ACC112 (cell line): Measurements from ENCODE around the gene CCDC112.
A peak's percentile ranks its signal among the peaks of the same experiment; 100 is the strongest.

Experiments
- H2AFZ ChIP-seq: fragments of 200-600 bp; sonication (generic); one replicate; pipeline ENCODE4 v1.6.0; 2017; ENCODE audit warnings: antibody characterized with exemption, low read length; ENCODE audit not compliant: unreplicated experiment
- H3K27ac ChIP-seq: fragments of 200-600 bp; sonication (generic); 2 replicates; pipeline ENCODE4 v1.5.1; 2014; ENCODE audit warnings: low read depth, mild to moderate bottlenecking, antibody characterized with exemption, low read length, moderate library complexity
- H3K27me3 ChIP-seq: fragments of 200-600 bp; sonication (generic); 2 replicates; pipeline ENCODE4 v1.6.1; 2014; ENCODE audit warnings: mild to moderate bottlenecking, antibody characterized with exemption, low read length, moderate library complexity, mixed read lengths; ENCODE audit not compliant: insufficient read depth
- H3K36me3 ChIP-seq: fragments of 200-600 bp; sonication (generic); 2 replicates; pipeline ENCODE4 v1.6.1; 2016; ENCODE audit warnings: mild to moderate bottlenecking, antibody characterized with exemption, low read length, moderate library complexity, mixed read lengths; ENCODE audit not compliant: insufficient read depth
- H3K4me1 ChIP-seq: fragments of 200-600 bp; sonication (generic); one replicate; pipeline ENCODE4 v1.6.1; 2016; ENCODE audit warnings: low read length, mixed read lengths; ENCODE audit not compliant: insufficient read depth, unreplicated experiment, control insufficient read depth
- H3K4me3 ChIP-seq: fragments of 200-600 bp; sonication (generic); 2 replicates; pipeline ENCODE4 v1.5.1; 2014; ENCODE audit warnings: mild to moderate bottlenecking, low read depth, low read length
- H3K79me2 ChIP-seq: fragments of 200-600 bp; sonication (generic); one replicate; pipeline ENCODE4 v1.6.0; 2016; ENCODE audit warnings: low read length; ENCODE audit not compliant: control insufficient read depth, unreplicated experiment, insufficient read depth

CCDC112 gene

GRCh38 chr5:115291397-115291796 is 5.1 kb downstream of the CCDC112 start:
- Histone ChIP-seq H2AFZ (no peak overlapping the region), H3K27ac (no peak overlapping the region), H3K4me3 (no peak overlapping the region), H3K36me3 (no peaks in the 10 kb centered on the region), H3K27me3 (no peaks in the 10 kb centered on the region), H3K79me2 (peaks cover 18% of the 10 kb centered on the region), H3K4me1 (no peaks in the 10 kb centered on the region)

DNA sequence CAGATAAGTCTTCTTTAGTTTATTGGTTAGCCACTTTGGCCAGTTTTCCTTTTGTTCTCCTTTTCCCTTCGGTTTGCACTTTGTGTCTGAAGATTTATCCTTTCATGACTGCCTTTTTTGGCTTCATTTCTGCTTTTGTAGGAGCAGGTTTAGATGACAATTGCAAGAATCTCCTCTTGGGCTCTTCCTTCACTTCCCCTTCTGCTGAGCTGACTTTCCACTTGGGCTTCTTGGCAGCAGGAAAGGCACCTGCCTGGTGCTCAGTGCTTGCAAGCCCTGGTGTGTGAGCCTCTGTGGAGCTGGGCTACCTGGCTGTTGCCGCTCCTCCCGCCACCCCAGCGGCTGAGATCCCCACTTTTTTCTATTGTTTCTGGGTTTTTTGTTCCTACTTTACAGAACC is 7.3 kb downstream of the CCDC112 start:
- no peak overlapping the region for H2AFZ ChIP-seq
- H3K79me2 ChIP-seq = peaks cover 8% of the 10 kb centered on the region

DNA sequence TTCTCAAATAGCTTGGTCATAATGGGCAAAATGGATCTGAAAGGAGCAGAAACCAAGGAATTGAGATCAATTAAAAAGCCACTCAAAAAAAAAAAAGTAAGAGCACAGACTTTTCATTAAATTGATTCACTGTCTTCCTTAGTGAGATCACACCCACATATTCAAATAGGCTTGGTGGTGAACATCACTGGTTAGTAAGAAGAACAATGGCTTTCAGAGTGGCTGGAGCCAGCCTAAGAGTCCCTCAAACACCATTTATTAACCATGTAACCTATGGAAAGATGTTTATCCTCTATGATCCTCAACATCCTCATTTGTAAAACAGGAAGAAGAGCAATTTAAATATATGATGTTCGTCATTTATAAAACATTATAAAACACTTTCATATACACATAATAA is 12.4 kb downstream of the CCDC112 start:
- no peaks in the 10 kb centered on the region for H3K79me2 ChIP-seq
- no peak overlapping the region for H3K4me3 ChIP-seq
- no peak overlapping the region for H3K27ac ChIP-seq
- no peaks in the 10 kb centered on the region for H3K27me3 ChIP-seq
- H3K4me1 ChIP-seq = peaks cover 12% of the 10 kb centered on the region
- H2AFZ ChIP-seq = no peak overlapping the region
- H3K36me3 ChIP-seq = no peaks in the 10 kb centered on the region

More for the DNA sequence above, 7.3 kb downstream of the CCDC112 start:
- no peak overlapping the region for H3K27ac ChIP-seq
- no peaks in the 10 kb centered on the region for H3K36me3 ChIP-seq
- H3K4me1 ChIP-seq = peaks cover 12% of the 10 kb centered on the region
- no peak overlapping the region for H3K4me3 ChIP-seq
- H3K27me3 ChIP-seq = no peaks in the 10 kb centered on the region

GRCh38 chr5:115282131-115282530 is 14.3 kb downstream of the CCDC112 start:
- Histone ChIP-seq H3K27me3 (no peaks in the 10 kb centered on the region), H3K27ac (no peak overlapping the region)

GRCh38 chr5:115274584-115274983 is 21.9 kb downstream of the CCDC112 start:
- Histone ChIP-seq H3K27me3 (no peaks in the 10 kb centered on the region), H3K4me1 (no peaks in the 10 kb centered on the region), H3K79me2 (no peaks in the 10 kb centered on the region), H2AFZ (no peak overlapping the region), H3K27ac (no peak overlapping the region), H3K36me3 (no peaks in the 10 kb centered on the region), H3K4me3 (no peak overlapping the region)

More at GRCh38 chr5:115282131-115282530, 14.3 kb downstream of the CCDC112 start:
- Histone ChIP-seq H3K79me2 (no peaks in the 10 kb centered on the region), H2AFZ (no peak overlapping the region), H3K4me3 (no peak overlapping the region), H3K36me3 (no peaks in the 10 kb centered on the region), H3K4me1 (peaks cover 12% of the 10 kb centered on the region)

- peaks cover 4% of the 10 kb centered on the region for H3K4me1 ChIP-seq
- no peak overlapping the region for H2AFZ ChIP-seq
- H3K27me3 ChIP-seq = no peaks in the 10 kb centered on the region
- no peaks in the 10 kb centered on the region for H3K79me2 ChIP-seq
- no peaks in the 10 kb centered on the region for H3K36me3 ChIP-seq
- no peak overlapping the region for H3K27ac ChIP-seq
- no peak overlapping the region for H3K4me3 ChIP-seq
Observed at GRCh38 chr5:115272297-115272958, 24.0 kb downstream of the CCDC112 start.

DNA sequence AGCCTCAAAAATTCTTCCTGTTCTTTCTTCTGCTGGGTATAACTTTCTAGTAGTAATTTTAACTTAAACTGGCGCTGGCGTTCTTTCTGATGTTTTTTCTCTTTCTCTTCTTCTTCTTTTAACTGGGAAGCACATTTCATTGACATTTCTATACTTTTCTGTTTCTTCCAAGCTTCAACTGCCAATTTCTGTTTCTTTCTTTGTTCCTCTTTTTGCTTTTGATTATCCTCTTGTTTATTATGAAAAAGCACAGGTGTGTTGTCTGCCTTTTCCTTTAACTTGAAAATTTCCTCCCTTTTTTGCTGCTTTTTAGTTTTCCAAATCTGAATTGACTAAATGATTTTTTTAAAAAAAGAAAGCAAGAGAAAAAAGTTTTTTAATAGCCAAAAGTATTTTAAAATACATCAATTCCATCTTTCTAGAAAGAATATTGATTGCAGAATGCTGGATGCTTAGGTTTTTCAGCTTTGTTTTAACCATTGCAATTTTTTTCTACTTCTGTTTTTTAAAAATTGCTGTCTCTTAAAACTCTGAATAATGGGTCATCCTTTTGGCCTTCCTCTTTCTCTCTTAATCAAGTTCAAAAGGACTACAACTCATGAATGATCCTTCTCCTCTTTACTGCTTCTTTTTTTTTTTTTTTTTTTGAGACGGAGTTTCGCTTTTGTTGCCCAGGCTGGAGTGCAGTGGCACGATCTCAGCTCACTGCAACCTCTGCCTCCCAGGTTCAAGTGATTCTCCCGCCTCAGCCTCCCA is 25.0 kb downstream of the CCDC112 start:
- Histone ChIP-seq H3K4me3 (no peak overlapping the region), H3K36me3 (no peaks in the 10 kb centered on the region), H3K4me1 (peaks cover 7% of the 10 kb centered on the region), H3K79me2 (no peaks in the 10 kb centered on the region), H3K27ac (no peak overlapping the region), H3K27me3 (no peaks in the 10 kb centered on the region), H2AFZ (no peak overlapping the region)

DNA sequence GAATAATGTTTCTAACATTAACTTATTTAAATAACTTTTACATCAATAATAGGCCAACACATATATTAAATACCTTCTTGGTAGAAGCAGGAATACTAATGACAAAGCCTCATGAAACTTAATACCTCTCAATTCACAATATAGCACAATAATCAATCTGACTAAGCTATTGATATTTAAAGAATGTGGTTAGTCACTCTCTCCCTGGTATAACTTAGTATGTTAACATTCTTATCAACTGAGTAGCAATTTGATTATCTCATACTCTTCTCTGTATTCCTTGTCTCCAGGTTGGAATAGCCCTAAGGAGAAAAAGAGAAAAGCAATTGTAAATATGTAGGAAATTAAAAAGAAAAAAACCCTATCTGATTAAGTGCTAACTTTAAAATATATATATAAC is 28.8 kb downstream of the CCDC112 start:
- Histone ChIP-seq H2AFZ (no peak overlapping the region), H3K27me3 (no peaks in the 10 kb centered on the region), H3K4me1 (peaks cover 13% of the 10 kb centered on the region), H3K36me3 (no peaks in the 10 kb centered on the region), H3K27ac (peak overlapping the region; percentile 54), H3K79me2 (no peaks in the 10 kb centered on the region), H3K4me3 (no peak overlapping the region)

GRCh38 chr5:115265220-115265619 is 31.2 kb downstream of the CCDC112 start:
- Histone ChIP-seq H3K4me3 (no peak overlapping the region), H3K36me3 (no peaks in the 10 kb centered on the region), H3K4me1 (peaks cover 26% of the 10 kb centered on the region), H3K27me3 (no peaks in the 10 kb centered on the region), H3K27ac (no peak overlapping the region), H2AFZ (no peak overlapping the region), H3K79me2 (peaks cover 22% of the 10 kb centered on the region)

GRCh38 chr5:115264786-115265185 is 31.7 kb downstream of the CCDC112 start:
- H2AFZ ChIP-seq = no peak overlapping the region
- no peak overlapping the region for H3K4me3 ChIP-seq
- H3K4me1 ChIP-seq = peaks cover 26% of the 10 kb centered on the region
- H3K79me2 ChIP-seq = peaks cover 26% of the 10 kb centered on the region
- no peak overlapping the region for H3K27ac ChIP-seq
- no peaks in the 10 kb centered on the region for H3K27me3 ChIP-seq
- H3K36me3 ChIP-seq = no peaks in the 10 kb centered on the region

- Histone ChIP-seq H3K4me3 (peak overlapping the region; percentile 92), H2AFZ (peak overlapping the region; percentile 98), H3K36me3 (no peaks in the 10 kb centered on the region), H3K4me1 (peaks cover 33% of the 10 kb centered on the region), H3K27me3 (no peaks in the 10 kb centered on the region), H3K27ac (peak overlapping the region; percentile 67), H3K79me2 (peaks cover 40% of the 10 kb centered on the region)
Observed at GRCh38 chr5:115263078-115263380, 33.4 kb downstream of the CCDC112 start.
